GM19467 (cell line): ENCODE data around the gene CEP152.

Experiments used
- ATAC-seq: cut with Tn5 transposase; IDR thresholded peaks from one replicate; pipeline ENCODE4 v1.9.1; 2021; ENCODE audit warnings: mild to moderate bottlenecking, moderate library complexity; ENCODE audit not compliant: unreplicated experiment

Gene CEP152

DNA sequence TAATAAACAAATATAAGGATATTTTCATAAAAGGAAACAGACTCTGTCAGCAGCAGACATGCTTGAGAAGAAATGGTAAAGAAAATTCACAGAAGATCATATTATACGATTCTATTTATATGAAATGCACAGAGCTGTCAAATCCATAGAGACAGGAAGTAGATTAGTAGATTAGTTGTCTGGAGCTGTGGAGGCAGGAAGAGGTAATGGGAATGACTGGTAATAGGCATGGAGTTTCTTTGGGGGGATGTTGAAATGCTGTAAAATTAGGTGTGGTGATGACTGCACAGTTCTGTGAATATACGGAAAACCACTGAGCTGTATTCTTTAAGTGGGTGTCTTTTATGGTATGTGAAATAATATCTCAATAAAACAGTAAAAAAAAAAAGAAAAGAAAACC is 35.3 kb downstream of the CEP152 start:
- ATAC-seq = no peak

DNA sequence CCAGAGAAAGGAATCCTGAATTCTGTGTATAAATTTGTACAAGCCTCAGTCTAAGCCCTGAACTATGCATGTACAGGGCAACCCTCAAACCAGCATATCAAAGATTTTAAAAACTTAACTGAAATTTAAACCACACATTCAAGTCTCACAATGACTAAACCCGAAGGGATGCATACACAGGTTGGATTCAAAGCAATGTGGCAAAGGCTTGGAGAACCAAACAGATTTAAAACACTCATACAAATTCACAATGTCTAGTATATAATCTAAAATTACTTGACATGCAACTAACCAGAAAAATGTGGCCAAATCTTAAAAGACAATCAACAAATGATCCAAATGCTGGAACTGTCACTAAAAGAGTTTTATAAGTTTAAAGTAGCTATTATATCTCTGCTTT is 36.4 kb downstream of the CEP152 start:
- no peak for ATAC-seq

DNA sequence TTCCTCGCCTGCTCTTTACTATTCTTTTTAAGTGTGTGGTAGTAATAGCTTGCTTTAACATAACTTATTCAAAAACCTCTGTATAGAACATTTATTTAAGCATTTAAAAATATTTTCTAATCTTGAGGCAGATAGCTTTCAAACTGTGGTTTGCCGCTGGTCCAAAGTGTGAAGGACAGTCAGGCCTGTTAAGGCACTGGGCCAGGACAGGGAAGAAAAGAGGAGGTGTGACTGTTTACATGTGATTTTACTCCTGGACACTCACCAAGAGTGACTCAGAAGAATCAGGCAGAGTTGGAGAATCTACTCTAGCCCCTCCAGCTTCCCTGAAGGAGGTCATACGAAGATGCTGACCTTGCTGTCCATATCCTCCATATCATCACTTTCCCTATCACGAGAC is 44.7 kb downstream of the CEP152 start:
- no peak for ATAC-seq

DNA sequence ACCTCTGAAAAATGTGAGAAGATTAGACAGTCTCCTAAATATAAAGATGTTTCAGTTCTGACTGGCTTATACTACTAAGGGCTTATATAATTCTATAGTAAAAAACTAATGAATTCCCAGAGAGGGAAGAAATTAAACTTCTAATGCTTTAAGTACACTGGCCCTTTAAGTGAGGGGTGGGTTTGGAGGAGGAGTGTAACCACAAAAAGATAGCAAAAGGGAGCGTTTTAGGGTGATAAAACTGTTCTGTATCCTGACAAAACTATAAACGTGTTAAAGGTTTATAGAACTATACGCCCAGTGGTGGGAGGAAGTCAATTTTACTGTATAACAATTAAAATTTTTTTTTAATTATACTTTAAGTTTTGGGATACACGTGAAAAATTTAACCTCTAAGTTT is 45.8 kb downstream of the CEP152 start:
- ATAC-seq = no peak

DNA sequence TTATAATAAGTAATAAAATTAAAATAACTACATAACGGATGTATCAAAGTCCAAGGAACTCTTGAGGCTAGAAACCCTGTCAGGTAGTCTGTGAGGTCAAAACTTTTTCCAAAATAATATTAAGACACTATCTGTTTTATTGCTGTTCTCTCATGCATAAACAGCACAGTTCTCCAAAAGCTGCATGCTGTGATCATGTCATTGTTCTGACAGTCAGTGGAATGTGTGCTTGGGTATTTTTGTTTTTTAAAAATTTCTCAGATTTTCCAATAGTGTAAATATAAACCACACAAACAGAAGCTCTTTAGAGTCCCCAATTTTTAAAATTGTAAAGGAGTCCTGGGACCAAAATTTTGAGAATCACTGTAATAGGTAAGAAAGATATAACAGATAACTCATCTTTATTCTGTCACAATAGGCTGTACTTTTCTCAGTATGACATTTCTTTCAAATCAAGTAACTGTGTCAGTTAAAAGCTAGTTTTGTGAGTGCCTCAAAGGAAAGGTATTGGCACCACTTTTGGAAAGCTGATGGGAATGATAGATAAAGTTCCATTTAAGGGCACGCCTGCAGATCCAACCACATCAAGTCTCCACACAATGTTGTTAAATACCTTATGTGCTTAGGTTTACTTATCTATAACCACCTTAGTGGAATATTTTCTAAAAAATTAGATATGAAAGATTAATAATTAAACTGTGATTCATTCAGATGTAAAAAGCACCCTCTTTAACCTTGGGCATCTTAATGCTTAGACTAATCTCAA is 49.3 kb downstream of the CEP152 start:
- no peak for ATAC-seq

DNA sequence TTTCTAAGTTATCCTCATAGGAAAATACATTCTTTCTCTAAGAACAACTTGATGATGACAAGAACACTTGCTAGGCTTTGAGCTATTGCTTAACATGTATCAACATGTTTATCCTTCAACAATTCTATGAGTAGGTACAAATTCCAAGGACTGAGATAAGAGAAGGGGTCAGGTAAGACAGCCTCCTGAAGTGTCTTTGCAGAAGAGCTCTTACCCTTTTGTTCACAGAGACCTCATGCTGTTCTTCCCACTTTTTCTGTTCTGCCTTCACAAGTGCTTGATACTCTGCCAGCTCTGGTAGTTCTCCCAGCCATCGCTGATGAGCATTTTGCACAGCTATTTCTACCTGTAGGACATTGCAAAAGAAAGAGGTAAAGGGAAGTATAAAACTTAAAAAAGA is 50.9 kb downstream of the CEP152 start:
- ATAC-seq = no peak

DNA sequence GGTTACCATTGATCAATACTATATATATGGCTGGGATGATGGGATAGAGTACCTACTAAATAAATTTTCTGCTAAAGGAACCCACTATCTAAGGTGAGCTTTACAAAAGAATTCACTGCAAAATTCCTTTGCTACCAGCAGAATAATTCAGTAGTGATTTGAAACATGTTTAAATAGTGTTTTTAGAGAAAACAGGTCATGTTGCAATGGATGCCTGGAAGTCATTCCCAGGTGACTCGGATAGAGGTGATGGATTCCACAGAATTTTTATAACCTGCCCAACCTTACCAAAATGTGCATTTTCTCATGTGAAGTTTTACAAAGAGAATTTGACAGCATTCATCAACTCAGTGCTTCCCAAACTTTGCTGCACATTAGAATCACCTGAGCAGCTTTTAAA is 53.2 kb downstream of the CEP152 start:
- no peak for ATAC-seq

DNA sequence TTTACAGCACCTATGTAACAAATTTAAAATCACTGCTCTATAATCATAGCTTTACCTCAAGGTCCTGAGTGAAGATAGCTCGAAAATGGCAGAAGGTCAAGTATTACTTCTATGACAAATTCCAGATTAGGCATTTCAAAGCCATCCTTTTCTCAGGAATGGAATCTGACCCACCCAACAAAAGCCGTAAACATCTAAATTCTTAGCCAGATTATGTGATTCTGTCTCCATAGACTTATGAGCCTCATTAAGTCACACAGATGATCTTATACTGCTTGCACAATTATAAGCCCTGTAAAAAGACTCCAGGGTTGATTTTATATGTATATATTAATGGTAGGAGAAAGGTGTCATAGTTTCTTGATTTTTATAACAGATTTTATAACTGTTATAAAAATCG is 56.9 kb downstream of the CEP152 start:
- ATAC-seq = no peak

DNA sequence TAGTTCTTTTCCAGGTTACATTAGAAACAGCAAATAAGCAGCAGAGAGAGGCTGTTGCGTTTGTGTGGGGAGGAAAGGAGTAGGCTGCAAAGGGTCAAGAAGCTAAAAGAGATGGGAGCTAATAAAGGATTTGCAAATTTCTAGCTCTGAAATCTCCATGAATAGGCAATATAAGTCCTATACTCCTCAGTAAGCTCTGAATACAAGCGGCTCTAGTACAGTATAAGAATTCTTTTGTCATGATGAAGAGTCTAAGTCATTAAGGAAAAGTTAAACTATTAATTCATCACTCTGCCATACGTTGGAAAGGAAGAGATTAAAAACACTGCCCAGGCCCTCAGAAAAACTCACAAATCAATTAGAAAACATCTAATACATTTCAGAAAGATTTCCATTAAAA is 59.3 kb downstream of the CEP152 start:
- ATAC-seq = no peak

DNA sequence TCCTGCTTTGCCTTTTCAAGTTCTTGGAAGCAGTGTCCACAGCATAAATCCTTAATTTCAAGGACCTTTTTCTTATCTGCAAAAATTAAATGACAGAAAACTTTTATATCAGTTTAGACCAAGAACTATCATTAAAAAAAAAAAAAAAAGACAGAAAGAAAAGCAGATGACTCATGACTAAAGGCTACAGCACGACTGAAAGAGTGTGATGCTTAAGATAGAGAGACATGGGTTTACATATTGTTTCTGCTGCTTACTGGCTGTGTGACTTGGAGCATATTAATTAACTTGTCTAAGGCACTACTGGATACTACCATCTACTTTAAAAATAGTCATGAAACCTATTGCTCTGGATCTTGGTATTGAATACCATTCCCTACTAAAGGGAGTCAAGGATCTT is 62.3 kb downstream of the CEP152 start:
- no peak for ATAC-seq

DNA sequence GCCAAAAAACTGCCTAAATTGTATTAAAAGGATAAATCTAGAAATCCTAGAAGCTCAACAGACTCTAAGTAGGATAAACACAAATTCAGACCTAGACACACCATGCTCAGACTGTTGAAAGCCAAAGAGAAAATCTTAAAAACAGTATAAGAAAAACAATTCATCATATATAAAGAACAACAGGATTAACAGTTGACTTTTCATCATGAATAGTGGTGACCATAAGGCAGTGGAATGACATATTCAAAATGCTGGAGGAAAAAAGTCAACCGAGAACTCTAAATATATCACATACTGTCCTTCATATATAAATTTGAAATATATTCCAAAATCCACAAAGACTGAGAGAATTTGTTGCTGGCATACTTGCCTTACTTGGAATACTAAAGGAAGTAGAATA is 77.3 kb downstream of the CEP152 start:
- ATAC-seq = no peak

DNA sequence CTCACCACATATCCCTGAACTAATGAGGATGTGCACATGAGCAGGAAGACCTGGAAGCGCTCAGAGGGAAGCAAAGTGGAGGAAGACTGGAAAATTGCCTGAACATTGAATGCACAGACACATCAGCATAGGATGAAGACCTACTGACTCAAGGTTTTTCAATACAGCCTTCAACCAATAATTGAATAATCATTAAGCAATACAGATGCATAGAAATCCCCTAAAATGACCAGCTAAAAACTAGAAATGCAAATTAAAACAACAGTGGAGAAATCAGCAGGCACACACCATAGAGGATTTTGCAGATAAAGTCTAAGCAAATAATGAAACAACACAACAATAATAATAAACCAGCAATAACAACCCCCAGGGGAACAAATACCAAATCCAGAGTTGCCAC is 80.4 kb downstream of the CEP152 start:
- no peak for ATAC-seq

DNA sequence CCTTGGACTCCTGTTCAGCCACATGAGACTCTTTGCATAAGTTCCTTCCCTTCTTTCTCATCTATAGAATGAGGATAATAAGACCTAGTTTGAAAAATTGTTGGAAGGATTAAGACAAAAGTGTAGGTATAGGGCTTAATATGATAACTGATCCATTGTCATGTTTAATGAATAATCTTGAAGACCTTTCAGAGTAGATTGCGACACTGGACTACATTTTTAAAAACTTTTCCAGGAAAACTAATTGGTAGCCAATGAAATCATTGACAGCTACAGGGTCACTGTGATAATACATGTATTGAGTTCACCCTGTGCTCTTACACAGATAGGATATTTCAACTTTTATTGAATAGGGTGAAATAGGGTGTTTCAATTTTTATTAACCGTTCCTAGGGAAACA is 86.9 kb downstream of the CEP152 start:
- no peak for ATAC-seq

DNA sequence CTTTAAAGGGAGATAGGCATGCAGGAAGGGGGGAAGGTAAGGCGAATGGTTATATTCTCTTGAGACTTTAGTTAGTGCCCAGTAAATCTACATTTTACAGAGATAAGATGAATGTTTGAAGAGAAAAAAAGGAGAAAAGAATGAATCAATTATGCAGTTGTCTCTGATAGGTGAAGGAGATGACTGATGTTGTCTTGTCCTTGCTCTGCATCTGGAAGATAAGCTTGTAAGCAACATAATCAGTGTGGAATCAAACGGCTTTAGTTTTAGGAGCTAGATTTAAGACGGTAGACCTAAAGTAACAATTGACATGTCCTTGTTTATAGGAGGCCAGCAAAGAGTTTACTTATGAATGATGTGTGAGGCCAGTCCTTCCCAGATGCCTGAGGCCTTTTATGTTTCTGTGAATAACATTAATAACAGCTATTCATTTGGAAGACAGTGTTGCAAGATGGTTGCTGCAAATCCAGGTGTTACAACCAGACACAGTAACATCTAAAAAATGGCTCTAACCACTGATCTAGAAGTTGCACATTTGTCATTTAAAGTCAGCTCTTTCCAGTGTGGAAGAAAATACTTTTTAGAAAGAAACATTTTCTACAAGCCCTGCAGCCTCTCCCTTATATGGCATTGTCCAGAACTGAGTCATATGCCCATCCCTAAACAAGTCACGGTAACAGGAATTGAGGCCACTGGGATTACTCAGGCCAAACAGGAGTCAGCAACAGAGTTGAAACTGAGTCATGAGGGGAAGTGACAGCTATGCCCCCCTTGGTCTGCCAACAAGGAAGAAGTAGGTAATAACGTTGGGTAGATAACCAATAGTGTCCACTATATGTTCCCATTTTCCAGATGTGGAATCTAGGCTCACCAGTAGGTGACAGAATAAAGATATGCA is 87.9 kb downstream of the CEP152 start:
- no peak for ATAC-seq

DNA sequence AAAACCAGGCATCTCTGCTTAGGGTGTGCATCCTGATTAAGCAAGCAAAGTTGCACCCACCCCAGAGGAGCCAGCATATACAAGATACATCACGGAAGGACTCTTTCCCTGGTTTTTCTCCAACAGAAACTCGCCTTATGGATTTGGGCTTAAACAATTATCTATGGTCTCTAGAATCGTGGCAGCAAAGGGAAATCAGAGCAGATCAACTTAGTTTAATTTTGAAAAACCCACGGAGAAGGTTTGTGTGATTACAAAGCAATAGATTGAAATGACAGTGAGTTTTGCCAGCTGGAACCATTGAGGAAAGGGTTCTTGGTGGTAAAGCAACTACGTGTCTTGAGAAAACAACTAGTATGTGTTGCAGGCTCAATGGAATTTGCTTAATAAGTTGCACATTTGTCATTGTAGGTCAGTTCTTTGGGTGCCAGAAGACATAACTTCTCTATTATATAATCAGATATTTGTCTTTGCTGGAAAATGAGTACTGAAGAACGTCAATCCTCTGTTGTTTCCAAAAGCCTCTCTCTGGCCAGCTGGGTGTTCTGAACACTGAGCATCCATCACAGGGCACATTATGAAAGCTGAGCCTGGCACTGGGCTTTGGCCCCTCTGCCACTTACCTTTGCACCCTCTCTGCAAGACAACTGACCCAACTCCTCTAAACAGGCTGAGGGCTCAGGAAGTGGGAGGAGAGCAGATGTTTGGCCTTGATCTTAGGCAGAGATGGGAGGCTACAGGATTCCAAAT is 89.6 kb downstream of the CEP152 start:
- ATAC-seq = no peak

DNA sequence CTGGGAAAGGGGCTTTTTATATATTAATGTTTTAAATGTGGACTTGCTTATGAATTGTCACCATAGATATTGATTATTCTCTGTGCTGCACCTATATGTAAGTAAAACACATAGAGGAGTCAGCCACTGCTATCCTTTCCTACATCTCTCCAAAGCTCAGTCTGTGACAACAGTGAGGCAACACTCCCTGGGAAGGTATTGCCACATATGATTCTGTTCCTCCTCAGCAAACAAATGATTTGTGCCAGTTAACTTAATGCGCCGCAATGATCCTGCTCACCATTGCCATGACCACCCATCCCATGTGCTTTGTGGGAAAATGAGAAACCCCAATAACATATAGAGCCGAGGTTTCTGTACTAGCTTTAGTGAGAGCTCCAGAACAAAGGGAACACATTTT is 90.2 kb downstream of the CEP152 start:
- ATAC-seq = no peak

DNA sequence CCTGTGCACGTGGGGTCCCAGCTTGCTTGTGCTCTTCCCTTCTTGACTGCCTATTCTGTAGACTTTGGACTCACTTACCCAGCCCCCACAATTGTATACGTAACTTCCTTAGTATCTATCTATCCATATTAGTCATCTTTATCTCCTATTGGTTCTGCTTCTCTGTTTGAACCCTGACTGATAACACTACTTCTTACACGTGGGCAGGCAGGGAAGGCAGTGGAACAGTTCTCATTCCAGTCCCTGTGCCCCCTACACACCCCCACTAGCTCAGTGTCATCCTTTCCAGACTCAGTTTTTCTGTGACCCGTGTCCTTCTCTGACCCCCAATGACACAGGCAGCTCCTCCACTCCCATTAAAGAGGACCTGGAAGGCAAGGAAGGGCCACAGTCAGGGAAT is 91.2 kb downstream of the CEP152 start:
- ATAC-seq = no peak

DNA sequence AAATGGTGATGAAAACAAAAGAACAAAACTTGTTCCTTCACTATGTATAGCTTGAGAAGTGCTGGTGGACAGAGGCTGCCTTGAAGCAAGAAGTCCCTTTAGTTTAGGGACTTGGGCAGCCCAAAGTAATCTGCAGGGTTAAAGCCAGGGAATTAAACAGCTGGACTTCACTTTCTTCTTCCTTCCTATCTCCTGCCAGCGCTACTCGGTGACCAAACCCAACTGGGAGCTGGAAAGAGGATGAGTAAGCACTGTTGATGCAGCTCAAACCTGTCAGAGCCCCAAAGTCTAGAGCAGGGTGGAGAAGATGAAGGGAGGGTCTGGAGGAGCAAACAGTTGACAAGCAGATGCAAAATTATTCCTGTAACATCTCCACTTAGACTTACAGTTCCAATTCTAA is 92.2 kb downstream of the CEP152 start:
- no peak for ATAC-seq

DNA sequence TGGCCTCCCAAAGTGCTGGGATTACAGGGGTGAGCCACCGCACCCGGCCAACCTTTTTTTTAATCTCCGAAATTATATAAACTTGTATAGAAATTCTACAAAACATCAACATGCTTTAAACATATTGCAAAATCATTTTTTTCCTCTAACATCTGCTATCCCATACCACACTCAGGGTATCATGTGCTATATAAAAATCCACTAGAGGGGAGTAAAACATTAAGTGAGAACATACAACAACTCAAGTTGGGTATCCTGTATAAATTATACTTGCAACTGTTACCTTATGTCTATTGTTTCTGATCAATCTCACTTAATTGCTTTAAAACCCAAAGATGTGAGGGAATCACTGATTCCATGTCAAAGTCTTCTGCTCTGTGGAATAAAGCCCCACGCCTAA is 93.4 kb downstream of the CEP152 start:
- no peak for ATAC-seq

DNA sequence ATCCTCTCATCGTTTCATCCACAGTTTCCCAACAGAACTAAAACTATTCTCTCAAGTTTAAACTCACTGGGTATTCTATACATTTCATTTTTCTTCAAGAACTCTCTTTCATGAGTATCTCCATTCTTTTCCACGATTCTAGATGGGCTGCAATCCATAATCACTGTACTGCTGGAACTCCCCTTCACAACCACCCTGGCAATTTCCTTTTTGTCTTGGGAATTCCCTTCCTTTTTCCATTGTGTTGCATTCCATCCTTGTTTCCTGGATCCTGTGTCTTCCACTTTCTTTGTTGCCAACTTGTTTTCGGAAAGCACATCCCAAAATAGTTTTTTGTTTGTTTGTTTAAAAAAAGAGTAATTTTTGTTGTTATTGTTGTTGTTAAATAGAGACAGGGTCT is 98.3 kb downstream of the CEP152 start:
- ATAC-seq = no peak

DNA sequence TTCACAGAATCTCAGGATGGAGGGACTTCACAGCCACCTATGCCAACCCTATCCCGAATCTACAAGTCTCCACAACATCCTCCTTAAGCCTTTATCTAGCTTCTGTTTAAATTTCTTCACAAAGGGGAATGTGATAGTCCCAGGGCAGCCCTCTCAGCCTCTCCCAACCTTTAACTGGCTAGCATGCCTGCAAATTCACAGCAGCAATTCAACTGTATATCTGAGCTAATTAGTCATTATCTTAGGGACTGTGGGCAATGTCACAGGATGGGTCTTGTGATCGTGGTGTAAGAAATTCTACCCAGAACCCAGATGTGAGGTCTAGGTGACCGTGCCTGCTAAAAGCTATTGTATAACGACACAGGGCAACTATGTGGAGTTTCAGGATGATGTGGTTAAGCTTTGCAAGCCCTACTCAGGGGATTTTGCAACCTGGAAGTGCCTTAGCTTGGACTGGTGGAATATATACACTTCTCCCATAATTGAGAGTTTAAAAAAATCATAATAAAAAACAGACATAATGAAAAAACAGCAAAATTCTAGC is 99.8 kb downstream of the CEP152 start:
- no peak for ATAC-seq
